Astrocyte of the hippocampus (primary cell): ENCODE data around the gene HTR3E.

Experiments used
- DNase-seq: peaks from one replicate; pipeline ENCODE4 v3.0.0; 2011; ENCODE audit warnings: low read depth, low spot score

Gene HTR3E

DNA sequence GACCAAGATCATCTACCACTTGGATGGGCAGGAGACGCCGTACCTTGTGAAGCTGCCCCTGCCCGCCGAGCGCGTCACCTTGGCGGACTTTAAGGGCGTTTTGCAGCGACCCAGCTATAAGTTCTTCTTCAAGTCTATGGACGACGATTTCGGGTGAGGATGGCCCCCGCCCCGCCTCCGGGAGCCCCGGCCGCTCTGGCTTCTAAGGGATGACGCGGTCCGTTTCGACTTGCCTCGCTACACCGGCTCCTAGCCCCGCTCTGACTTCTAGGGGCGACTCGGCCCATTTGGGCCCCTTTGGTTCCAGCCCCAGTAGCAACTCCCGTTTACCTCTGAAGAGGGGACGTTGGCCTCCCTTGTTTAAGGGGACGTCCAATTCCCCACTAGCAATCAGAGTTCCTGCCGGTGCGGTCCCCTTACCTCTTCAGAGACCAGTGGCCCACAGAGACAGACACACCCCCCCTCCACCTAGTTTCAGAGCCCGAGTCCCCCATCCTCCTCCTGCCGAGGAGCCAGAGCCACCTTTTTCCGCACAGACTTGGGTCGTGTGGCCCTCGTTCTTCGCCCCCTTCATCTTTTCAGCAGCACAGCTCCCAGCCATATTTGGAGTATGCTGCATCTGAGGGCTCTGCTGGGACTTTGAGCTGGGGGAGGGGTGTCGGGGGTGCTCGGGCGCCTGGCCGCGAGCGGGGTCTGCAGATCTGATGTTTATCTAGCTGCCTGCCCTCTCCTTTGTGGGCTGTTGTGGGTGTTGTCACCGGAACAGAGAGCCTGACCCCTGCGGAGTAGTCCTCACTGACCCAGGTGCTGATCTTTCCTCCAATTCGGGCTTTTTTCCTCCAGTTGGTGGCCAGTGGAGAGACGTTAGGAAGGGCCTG lies 59.0 kb downstream of the HTR3E start:
- no peak for DNase-seq

DNA sequence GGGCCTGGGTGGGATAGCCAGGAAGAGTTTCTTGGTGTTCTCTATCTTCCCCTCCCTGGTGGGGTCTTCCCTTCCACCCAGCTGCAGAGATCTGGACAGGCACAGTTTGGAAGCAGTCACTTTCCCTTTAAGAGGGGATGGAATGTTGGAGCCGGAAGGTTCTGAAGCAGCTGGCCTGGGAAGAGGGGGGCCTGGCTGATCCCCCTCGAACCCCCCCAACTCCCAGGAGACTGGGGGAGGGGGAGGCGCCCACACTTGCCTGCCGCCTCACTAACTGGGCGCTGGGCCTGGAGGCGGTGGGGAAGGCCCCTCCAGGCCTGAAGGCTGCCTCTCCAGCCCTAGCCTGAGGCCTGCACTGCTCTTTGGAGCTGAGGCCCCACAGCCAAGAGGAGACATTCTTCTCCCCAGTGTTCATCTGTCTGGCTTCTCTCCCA lies 59.7 kb downstream of the HTR3E start:
- DNase-seq = peak; percentile 65
